CD14-positive monocyte (primary cell): ENCODE results near the gene LPIN1. TPM values are rescaled to one million over a fixed set of nuclear protein-coding genes. Genes with fewer than 3 reads are reported as not detected.

Experiments used
- DNase-seq, 3 donors: peaks; one replicate each; pipeline ENCODE4 v3.0.0-alpha.2; 2011 to 2022
- H2AFZ ChIP-seq: 2 replicates; pipeline ENCODE4 v1.6.0; 2012; ENCODE audit warnings: mild to moderate bottlenecking, low read depth, low read length, inconsistent platforms; ENCODE audit not compliant: insufficient read depth, poor library complexity, severe bottlenecking
- H3K27ac ChIP-seq, 2 donors: 1 replicate in 1 of 2; 2 replicates in 1 of 2; pipeline ENCODE4 v1.5.1; 2012 to 2013; ENCODE audit warnings: low read length in 2 of 2, control low read depth in 1 of 2, inconsistent platforms in 1 of 2, low read depth in 1 of 2, mild to moderate bottlenecking in 1 of 2
- H3K27me3 ChIP-seq, 2 donors: one replicate each; pipeline versions ENCODE4 v1.6.0 to v1.6.1; 2011 to 2013; ENCODE audit warnings: low read length in 2 of 2; ENCODE audit not compliant: control insufficient read depth in 2 of 2, insufficient read depth in 2 of 2
- H3K36me3 ChIP-seq, 2 donors: replicated peaks in 1 of 2; 1 replicate in 1 of 2; 2 replicates in 1 of 2; pipeline versions ENCODE4 v1.5.1 to v1.6.1; 2012 to 2013; ENCODE audit warnings: low read length in 2 of 2, control low read depth in 1 of 2, inconsistent platforms in 1 of 2, mild to moderate bottlenecking in 1 of 2; ENCODE audit not compliant: insufficient read depth in 2 of 2, control insufficient read depth in 1 of 2
- H3K4me1 ChIP-seq, 2 donors: 1 replicate in 1 of 2; 2 replicates in 1 of 2; pipeline versions ENCODE4 v1.5.1 to v1.6.1; 2012 to 2013; ENCODE audit warnings: low read length in 2 of 2, control low read depth in 1 of 2, inconsistent platforms in 1 of 2, mild to moderate bottlenecking in 1 of 2, moderate library complexity in 1 of 2; ENCODE audit not compliant: insufficient read depth in 2 of 2, control insufficient read depth in 1 of 2
- H3K4me2 ChIP-seq: replicated peaks from 2 replicates; pipeline ENCODE3; 2012; ENCODE audit warnings: low read length, moderate library complexity, mild to moderate bottlenecking; ENCODE audit not compliant: poor library complexity, severe bottlenecking; ENCODE audit errors: extremely low read depth
- H3K4me3 ChIP-seq, 3 experiments: fragments of 200-600 bp in 1 of 3; sonication (generic) in 1 of 3; replicated peaks in 1 of 3; 1 replicate in 2 of 3; 2 replicates in 1 of 3; pipeline ENCODE4 v1.5.1; 2011 to 2013; ENCODE audit warnings: low read length in 3 of 3, mild to moderate bottlenecking in 3 of 3, control low read depth in 2 of 3, low read depth in 2 of 3, inconsistent platforms in 1 of 3, moderate library complexity in 1 of 3
- H3K79me2 ChIP-seq: 2 replicates; pipeline ENCODE4 v1.6.0; 2012; ENCODE audit warnings: mild to moderate bottlenecking, control low read depth, inconsistent platforms, low read length, moderate library complexity; ENCODE audit not compliant: insufficient read depth
- H3K9ac ChIP-seq: 2 replicates; pipeline ENCODE4 v1.6.0; 2017; ENCODE audit warnings: low read length, mild to moderate bottlenecking; ENCODE audit not compliant: insufficient read depth, poor library complexity, severe bottlenecking
- H3K9me3 ChIP-seq, 2 donors: replicated peaks in 1 of 2; 1 replicate in 1 of 2; 2 replicates in 1 of 2; pipeline versions ENCODE4 v1.5.1 to v1.6.1; 2012 to 2013; ENCODE audit warnings: low read length in 2 of 2, control low read depth in 1 of 2; ENCODE audit not compliant: control insufficient read depth in 1 of 2, insufficient read depth in 1 of 2
- H4K20me1 ChIP-seq: 2 replicates; pipeline ENCODE4 v1.6.0; 2012; ENCODE audit warnings: mild to moderate bottlenecking, low read length, control low read depth, moderate library complexity; ENCODE audit not compliant: insufficient read depth
- H3K27ac Mint-ChIP-seq, 7 donors: one replicate each; pipeline ENCODE4 v1.8.0; 2020; ENCODE audit warnings: mild to moderate bottlenecking in 7 of 7, mixed read lengths in 7 of 7, moderate library complexity in 6 of 7, inconsistent platforms in 2 of 7
- H3K27me3 Mint-ChIP-seq, 3 donors: one replicate each; pipeline ENCODE4 v1.8.0; 2021 to 2022; ENCODE audit warnings: low read depth in 3 of 3, mild to moderate bottlenecking in 3 of 3, mixed read lengths in 3 of 3, moderate library complexity in 3 of 3, inconsistent platforms in 1 of 3
- H3K36me3 Mint-ChIP-seq, 2 donors: one replicate each; pipeline ENCODE4 v1.8.0; 2020; ENCODE audit warnings: mixed read lengths in 2 of 2, inconsistent platforms in 1 of 2, mild to moderate bottlenecking in 1 of 2
- H3K4me1 Mint-ChIP-seq: one replicate; pipeline ENCODE4 v1.8.0; 2020; ENCODE audit warnings: mild to moderate bottlenecking, mixed read lengths
- H3K4me3 Mint-ChIP-seq, 2 donors: one replicate each; pipeline ENCODE4 v1.8.0; 2020; ENCODE audit warnings: mild to moderate bottlenecking in 2 of 2, mixed read lengths in 2 of 2, moderate library complexity in 1 of 2
- H3K9me3 Mint-ChIP-seq, 7 donors: one replicate each; pipeline ENCODE4 v1.8.0; 2020 to 2022; ENCODE audit warnings: mixed read lengths in 7 of 7, mild to moderate bottlenecking in 6 of 7, moderate library complexity in 6 of 7, inconsistent platforms in 2 of 7
- CTCF ChIP-seq: fragments of 200-600 bp; IDR thresholded peaks from one replicate; pipeline ENCODE4 v1.8.0; 2022; ENCODE audit warnings: antibody characterized with exemption, mild to moderate bottlenecking
- WGBS: methylation state at CpG from one replicate; pipeline ENCODE4 v1.1.5; 2013; ENCODE audit warnings: missing lambda C conversion rate; ENCODE audit not compliant: insufficient coverage; 5-methylcytosine and 5-hydroxymethylcytosine counted together
- intact Hi-C, 2 donors: fragments of 100-400 bp; cut with micrococcal nuclease; formaldehyde crosslinking; loops; one replicate each; pipeline versions ENCODE4 v1.15.0 to v1.15.1; 2023
- polyA plus RNA-seq, 3 donors: library from polyadenylated mRNA; depleted of rRNA in 1 of 3; unstranded in 2 of 3; stranded (reverse) in 1 of 3; fragments of 300-500 nt in 2 of 3; fragments of >200 nt in 1 of 3; fragmentation: Illumina TruSeq in 2 of 3; gene quantifications; 1 replicate in 2 of 3; 2 replicates in 1 of 3; pipeline ENCODE4 v1.2.3, GENCODE V29; 2012 to 2021

Gene LPIN1
- polyA plus RNA-seq, 3 donors, result 1.8 to 17.6 (median 2.7) TPM

DNA sequence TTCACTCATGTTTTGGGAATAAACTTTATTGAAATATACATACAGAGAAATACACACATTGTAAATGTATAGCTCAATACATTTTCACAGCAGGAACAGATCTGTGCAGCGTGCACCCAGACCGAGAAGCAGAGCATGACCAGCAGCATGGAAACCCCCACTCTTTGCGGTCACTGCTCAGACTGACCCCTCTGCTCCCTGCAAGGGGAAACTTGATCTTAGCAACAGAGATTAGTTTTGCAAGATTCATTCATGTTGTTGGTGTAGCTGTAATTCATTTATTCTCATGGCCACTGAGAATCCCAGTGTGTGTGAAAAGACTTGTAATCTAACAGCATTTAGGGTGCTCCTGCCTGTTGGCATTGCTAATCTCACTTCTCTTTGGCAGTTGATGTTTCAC, 35.2 kb downstream of the LPIN1 start:
- H3K4me3 ChIP-seq, result no peak overlapping the region
- H3K36me3 Mint-ChIP-seq, result peaks cover 75 to 81% of the 10 kb centered on the region in 2 donors
- no peak overlapping the region for H2AFZ ChIP-seq
- H3K79me2 ChIP-seq, result no peaks in the 10 kb centered on the region
- no peak overlapping the region for H3K4me2 ChIP-seq
- H3K27me3 Mint-ChIP-seq, result peaks cover 0 to 3% (median 1%) of the 10 kb centered on the region in 3 donors
- intact Hi-C loops, result no loop called here
- WGBS, result 97% methylated on average over 3 of the region's 3 CpGs
- H3K4me3 Mint-ChIP-seq, result no peak overlapping the region
- H3K4me1 ChIP-seq, result peaks cover 13 to 20% of the 10 kb centered on the region in 2 donors
- no peak overlapping the region for H3K27ac Mint-ChIP-seq
- no peak overlapping the region for H3K27ac ChIP-seq
- no peak for TF ChIP-seq CTCF
- DNase-seq, result no peak
- no peaks in the 10 kb centered on the region for H3K9me3 ChIP-seq
- peaks cover 49 to 72% of the 10 kb centered on the region in 2 donors for H3K36me3 ChIP-seq
- no peak overlapping the region for H3K9ac ChIP-seq
- H4K20me1 ChIP-seq, result peaks cover 9% of the 10 kb centered on the region
- H3K4me1 Mint-ChIP-seq, result peaks cover 19% of the 10 kb centered on the region
- no peaks in the 10 kb centered on the region for H3K27me3 ChIP-seq
- H3K9me3 Mint-ChIP-seq, result no peaks in the 10 kb centered on the region

DNA sequence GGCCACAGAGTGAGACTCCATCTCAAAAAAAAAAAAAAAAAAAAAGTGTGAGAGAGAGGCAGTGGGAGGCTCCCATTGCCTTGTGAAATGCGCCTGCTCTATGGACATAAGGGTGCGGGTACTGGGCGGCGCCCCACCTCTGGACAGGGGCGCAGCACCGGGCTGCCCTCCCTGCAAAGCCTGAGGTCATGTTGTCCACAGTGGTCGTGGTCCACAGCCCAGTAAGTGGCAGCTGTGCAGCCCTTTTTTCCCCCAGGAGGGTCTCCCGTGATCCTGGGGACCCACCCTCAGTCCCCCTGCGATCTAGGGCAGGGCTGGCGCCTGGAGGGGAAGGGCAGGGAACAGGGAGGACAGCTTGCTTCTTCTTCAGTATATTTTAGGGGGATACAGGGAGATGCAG, 37.8 kb downstream of the LPIN1 start:
- H3K4me1 Mint-ChIP-seq, result peaks cover 3% of the 10 kb centered on the region
- peaks cover 66 to 98% of the 10 kb centered on the region in 2 donors for H3K36me3 ChIP-seq
- H3K4me2 ChIP-seq, result no peak overlapping the region
- 98% methylated on average over 8 of the region's 10 CpGs for WGBS
- peaks cover under 1 to 1% of the 10 kb centered on the region in 2 donors for H3K4me1 ChIP-seq
- no peak for TF ChIP-seq CTCF
- H3K27ac Mint-ChIP-seq, result no peak overlapping the region
- no peaks in the 10 kb centered on the region for H3K9me3 Mint-ChIP-seq
- DNase-seq, result no peak
- intact Hi-C loops, result no loop called here
- H3K9me3 ChIP-seq, result no peaks in the 10 kb centered on the region
- H3K27me3 Mint-ChIP-seq, result peaks cover 0 to 3% (median 1%) of the 10 kb centered on the region in 3 donors
- H3K79me2 ChIP-seq, result no peaks in the 10 kb centered on the region
- no peak overlapping the region for H3K9ac ChIP-seq
- H3K36me3 Mint-ChIP-seq, result peaks cover 88 to 93% of the 10 kb centered on the region in 2 donors
- no peak overlapping the region for H3K4me3 Mint-ChIP-seq
- no peaks in the 10 kb centered on the region for H3K27me3 ChIP-seq
- H2AFZ ChIP-seq, result no peak overlapping the region
- H4K20me1 ChIP-seq, result peaks cover 5% of the 10 kb centered on the region
- H3K27ac ChIP-seq, result no peak overlapping the region
- H3K4me3 ChIP-seq, result no peak overlapping the region
